Measurements from ENCODE around the gene MS4A3. TPM values are rescaled to one million over a fixed set of nuclear protein-coding genes. Genes with fewer than 3 reads are reported as not detected.
"Not testable (repeated sequence)": the region's sequence is repeated elsewhere in the genome, so short reads cannot be mapped to it uniquely, and the experiment has no call there.

The MS4A3 gene
- not detected in 2 replicates for total RNA-seq (2014; rRNA removed; shearing (Covaris generic))
- polyA plus RNA-seq (2015; cell fraction: cytosol; rRNA removed): not detected in 2 replicates
- not detected in 2 replicates for polyA plus RNA-seq (2015; cell fraction: nucleus; rRNA removed)

DNA sequence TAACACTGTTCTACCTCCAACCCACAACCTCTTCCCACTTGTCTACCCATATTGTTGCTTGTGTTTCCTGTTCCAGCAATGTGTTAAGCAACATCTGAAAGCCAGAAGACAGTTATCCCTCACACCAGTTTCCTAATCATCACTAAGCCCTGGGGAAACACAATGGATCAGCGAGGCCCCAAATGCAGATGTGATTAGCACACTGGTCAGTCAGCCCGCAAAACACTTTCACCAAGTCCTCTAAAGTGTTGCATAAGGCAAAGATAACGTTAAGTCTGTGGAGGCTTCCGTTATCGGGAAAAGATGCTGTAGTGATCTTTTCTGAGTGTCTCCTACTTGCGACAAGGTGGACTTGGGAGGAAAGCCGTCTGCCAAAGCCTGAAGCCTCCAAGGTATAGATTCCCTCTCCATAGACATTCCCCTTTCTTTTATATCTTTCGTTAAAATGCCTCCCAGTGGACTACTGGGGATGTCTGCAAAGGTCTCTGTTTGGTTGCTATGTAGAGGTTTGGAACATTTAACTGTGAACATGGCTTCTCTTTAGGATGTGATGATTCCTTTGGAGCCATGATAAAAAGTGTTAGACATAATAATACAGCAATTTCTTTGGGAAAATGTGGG is at the start of gene MS4A3:
Gene MS4A3 (plus strand): TSS at position 317 of the 621 bp plus-strand sequence. CDS start 4,496 bp downstream, outside the sequence.
- no peak for DNase-seq (ENCODE audit: low read depth)

DNA sequence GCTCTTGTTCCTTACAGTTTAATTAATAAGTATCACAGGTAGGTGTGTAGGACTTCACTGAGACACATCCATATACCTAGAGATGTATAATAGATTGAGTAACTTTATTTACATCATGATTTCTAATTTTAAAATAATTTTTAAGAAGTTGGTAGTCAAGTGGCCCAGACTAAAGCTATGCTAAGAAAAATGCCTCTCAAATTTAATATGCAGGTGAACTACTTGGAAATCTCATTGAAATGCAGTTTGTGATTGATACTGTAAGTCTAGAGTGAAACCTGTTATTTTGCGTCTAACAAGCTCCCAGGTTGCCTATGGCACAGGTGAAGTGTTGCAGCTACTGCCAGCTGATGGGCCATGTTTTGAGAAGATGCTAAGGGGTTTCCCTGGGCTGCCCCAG is 39.6 kb upstream of the MS4A3 start, which contains the start of gene OOSP4B:
Gene OOSP4B (plus strand): TSS at position 301 of the 400 bp plus-strand sequence.
- no peak for DNase-seq (ENCODE audit: low read depth)

GRCh38 chr11:60018058-60018457 is 38.4 kb upstream of the MS4A3 start:
- no peak for DNase-seq (ENCODE audit: low read depth)

DNA sequence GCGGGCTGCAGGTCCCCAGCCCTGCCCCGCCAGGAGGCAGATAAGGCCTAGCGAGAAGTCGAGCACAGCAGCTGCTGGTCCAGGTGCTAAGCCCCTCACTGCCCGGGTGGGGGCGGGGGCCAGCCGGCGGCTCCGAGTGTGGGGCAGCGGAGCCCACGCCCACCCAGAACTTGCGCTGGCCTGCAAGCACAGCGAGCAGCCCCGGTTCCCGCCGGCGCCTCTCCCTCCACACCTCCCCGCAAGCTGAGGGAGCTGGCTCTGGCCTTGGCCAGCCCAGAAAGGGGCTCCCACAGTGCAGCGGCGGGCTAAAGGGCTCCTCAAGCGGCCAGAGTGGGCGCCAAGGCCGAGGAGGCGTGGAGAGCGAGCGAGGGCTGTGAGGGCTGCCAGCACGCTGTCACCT is 36.1 kb upstream of the MS4A3 start:
- DNase-seq (ENCODE audit: low read depth): not testable (repeated sequence)

GRCh38 chr11:60029015-60029632 is 27.3 kb upstream of the MS4A3 start:
- peak; percentile 9 for DNase-seq (ENCODE audit: low read depth)

- no peak for DNase-seq (ENCODE audit: low read depth)
These were observed 16.4 kb upstream of the MS4A3 start, which contains the start of gene OOSP2 for GRCh38 chr11:60040109-60040508. OOSP2 (plus strand) TSS chr11:60040409; CDS start chr11:60040460, 51 bp downstream.

DNA sequence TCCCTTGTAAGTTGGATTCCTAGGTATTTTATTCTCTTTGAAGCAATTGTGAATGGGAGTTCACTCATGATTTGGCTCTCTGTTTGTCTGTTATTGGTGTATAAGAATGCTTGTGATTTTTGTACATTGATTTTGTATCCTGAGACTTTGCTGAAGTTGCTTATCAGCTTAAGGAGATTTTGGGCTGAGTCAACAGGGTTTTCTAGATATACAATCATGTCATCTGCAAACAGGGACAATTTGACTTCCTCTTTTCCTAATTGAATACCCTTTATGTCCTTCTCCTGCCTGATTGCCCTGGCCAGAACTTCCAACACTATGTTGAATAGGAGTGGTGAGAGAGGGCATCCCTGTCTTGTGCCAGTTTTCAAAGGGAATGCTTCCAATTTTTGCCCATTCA is 6.0 kb upstream of the MS4A3 start:
- DNase-seq (ENCODE audit: low read depth): not testable (repeated sequence)

DNA sequence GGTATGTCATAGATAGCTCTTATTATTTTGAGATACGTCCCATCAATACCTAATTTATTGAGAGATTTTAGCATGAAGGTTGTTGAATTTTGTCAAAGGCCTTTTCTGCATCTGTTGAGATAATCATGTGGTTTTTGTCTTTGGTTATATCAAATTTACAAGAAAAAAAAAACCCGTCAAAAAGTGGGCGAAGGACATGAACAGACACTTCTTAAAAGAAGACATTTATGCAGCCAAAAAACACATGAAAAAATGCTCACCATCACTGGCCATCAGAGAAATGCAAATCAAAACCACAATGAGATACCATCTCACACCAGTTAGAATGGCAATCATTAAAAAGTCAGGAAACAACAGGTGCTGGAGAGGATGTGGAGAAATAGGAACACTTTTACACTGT is 5.6 kb upstream of the MS4A3 start:
- not testable (repeated sequence) for DNase-seq (ENCODE audit: low read depth)

DNA sequence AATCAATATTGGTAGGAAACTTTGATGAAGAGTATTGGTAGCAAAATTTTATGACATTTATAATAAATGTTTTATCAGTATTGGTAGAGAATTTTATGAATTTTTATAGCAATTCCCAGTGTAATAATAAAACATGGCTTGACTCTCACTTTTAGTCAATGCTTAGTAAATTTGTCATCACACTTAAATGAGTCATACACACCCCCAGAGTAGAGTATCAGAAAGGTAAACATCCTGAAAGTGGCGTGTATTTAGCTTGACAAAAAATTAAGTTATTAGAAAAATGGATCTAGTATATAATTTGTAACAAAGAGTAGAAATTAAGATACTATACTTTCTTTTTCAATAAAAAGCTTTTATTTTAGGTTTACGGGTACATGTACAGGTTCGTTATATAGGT is 2.6 kb downstream of the MS4A3 start:
- peak; percentile 6 for DNase-seq (ENCODE audit: low read depth)

DNA sequence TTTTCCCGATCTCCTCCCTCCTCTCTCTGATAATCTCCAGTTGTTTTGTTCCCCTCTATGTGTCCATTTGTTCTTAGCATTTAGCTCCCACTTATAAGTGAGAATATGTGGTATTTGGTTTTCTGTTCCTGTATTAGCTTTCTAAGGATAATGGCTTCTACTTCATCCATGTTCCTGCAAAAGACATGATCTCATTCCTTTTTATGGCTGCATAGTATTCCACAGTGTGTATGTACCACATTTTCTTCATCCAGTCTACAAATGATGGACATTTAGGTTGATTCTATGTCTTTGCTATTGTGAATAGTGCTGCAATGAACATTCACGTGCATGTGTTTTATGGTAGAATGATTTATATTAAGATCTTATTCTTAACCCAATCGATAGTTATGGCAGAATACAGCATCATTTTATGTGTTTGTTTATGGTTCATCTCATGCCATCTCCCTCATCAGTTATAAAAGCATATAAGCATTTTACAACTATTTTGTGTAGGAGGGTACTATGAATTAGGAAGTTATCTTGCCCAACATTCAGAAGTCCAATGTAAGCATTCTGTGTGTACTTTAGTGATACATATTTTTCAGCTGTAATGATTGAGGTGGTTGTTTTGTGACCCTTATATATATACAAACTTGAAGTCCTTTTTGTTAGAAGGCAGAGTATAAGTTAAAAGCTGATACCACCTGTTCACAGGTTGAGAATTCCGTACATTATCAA is 3.2 kb downstream of the MS4A3 start:
- no peak for DNase-seq (ENCODE audit: low read depth)

- no peak for DNase-seq (ENCODE audit: low read depth)
These were observed 7.6 kb downstream of the MS4A3 start for GRCh38 chr11:60064111-60064510.

GRCh38 chr11:60065801-60066200 is 9.3 kb downstream of the MS4A3 start:
- DNase-seq (ENCODE audit: low read depth): no peak

DNA sequence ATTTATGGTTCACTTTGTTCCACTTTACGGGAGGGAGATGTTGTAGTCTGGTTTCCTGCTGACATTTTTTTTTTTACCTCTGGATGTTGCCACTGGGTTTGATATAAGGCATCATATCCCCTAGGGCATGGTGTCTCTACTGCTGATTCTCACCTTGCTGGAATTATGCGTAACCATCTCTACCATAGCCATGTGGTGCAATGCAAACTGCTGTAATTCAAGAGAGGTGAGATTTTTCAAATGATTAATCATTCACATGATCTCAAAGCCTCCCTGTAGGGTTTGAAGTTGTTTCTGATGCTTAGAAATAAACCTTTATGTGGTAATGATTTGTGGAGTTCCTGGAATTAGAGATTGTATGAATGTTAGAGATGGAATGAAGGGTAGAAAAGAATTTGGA is 13.0 kb downstream of the MS4A3 start:
- no peak for DNase-seq (ENCODE audit: low read depth)

GRCh38 chr11:60071644-60072043 is 15.2 kb downstream of the MS4A3 start:
- not testable (repeated sequence) for DNase-seq (ENCODE audit: low read depth)

DNA sequence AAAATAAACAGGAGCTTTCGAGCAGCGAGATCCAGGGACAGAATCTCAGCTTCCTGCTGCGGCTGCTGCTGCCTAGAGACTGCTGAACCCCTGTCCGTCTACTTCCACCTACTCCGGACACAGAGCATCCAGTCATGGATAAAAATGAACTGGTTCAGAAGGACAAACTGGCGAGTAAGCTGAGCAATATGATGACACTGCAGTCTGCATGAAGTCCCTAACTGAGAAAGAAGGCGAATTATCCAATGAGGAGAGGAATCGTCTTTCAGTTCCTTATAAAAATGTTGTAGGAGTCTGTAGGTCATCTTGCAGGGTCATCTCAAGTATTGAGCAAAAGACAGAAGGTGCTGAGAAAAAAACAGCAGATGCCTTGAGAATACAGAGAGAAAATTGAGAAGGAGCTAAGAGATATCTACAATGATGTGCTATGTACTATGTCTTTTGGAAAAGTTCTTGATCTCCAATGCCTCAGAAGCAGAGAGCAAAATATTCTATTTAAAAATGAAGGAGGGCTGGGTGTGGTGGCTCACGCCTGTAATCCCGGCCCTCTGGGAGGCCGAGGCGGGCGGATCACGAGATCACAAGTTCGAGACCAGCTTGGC is 20.9 kb downstream of the MS4A3 start:
- no peak for DNase-seq (ENCODE audit: low read depth)

DNA sequence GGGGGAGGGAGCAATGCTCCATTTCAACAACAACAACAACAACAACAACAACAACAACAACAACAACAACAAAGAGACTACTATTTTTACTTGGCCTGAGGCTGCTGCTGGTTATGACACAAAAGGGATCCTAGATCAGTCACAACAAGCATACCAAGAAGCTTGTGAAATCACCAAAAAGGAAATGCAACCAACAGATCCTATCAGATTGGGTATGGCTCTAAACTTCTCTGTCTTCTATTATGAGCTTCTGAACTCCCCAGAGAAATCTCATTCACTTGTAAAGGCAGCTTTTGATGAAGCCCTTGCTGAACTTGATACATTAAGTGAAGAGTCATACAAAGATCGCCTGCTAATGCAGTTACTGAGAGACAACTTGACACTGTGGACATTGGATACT is 21.5 kb downstream of the MS4A3 start:
- no peak for DNase-seq (ENCODE audit: low read depth)

- no peak for DNase-seq (ENCODE audit: low read depth)
These were observed 22.3 kb downstream of the MS4A3 start for GRCh38 chr11:60078745-60079144.

- DNase-seq (ENCODE audit: low read depth): no peak
These were observed 24.1 kb downstream of the MS4A3 start for GRCh38 chr11:60080535-60080934.

GRCh38 chr11:60084631-60085273 is 28.3 kb downstream of the MS4A3 start:
- no peak for DNase-seq (ENCODE audit: low read depth)

DNA sequence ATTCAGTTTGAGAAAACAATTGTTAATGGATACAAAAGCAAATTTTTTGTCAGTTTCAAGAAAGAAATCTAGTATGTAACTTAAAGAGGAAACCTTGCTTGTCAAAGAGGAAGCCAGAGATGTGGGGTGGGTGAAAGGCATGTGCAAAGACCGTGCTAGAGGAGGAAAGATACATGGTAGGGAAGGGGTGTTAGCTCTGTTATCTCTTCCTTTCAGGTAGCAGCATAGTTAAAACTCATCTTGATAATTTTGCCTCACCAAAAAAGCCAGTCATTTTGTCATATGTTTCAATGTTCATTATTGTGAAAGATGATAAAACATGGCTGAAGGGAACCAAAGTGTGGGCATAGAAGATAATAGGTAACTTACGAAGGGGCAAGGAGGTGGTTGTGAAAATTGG is 29.4 kb downstream of the MS4A3 start:
- DNase-seq (ENCODE audit: low read depth): no peak

DNA sequence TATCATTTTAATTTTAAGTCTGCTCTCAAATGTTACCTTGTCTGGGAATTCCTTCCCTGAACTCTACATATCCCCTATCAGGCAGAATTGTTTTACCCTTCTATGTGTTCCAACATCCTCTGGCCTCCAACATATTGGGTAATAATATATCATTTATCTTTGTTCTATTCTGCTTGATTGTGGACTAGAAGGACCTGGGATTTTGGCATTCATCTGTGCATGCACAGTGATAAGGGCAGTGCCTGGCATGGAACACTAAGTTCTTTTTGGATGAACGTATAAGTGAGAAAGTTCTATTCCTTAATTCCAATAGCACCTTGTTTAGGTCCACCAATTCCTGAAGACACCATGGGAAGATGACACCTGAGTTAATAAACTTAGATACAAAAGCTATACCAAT is 30.8 kb downstream of the MS4A3 start:
- DNase-seq (ENCODE audit: low read depth): no peak
